ENCODE measurements around the gene FPR1.

DNA sequence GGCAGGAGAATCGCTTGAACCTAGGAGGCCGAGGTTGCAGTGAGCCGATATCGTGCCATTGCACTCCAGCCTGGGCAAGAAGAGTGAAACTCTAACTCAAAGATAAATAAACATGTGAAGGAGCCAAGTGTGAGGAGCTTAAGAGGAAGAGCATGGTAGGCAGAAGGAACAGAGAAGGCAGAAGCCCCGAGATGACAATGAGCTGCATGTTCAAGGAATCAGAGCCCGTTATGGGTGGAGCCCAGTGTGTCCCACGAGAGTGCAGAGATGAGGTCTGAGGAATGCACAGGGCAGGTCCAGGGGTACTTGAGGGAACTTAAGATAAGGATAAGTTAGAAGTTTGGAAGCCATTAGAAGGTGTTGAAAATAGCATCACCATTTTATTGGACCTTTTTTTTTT is 10.0 kb upstream of the FPR1 start:
- TF ChIP-seq, protein P1, sequence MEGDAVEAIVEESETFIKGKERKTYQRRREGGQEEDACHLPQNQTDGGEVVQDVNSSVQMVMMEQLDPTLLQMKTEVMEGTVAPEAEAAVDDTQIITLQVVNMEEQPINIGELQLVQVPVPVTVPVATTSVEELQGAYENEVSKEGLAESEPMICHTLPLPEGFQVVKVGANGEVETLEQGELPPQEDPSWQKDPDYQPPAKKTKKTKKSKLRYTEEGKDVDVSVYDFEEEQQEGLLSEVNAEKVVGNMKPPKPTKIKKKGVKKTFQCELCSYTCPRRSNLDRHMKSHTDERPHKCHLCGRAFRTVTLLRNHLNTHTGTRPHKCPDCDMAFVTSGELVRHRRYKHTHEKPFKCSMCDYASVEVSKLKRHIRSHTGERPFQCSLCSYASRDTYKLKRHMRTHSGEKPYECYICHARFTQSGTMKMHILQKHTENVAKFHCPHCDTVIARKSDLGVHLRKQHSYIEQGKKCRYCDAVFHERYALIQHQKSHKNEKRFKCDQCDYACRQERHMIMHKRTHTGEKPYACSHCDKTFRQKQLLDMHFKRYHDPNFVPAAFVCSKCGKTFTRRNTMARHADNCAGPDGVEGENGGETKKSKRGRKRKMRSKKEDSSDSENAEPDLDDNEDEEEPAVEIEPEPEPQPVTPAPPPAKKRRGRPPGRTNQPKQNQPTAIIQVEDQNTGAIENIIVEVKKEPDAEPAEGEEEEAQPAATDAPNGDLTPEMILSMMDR (IDR thresholded peaks at IDR 0.05; ENCODE audit: borderline replicate concordance, extremely low read depth, low read length, poor library complexity, severe bottlenecking) = no peak
- TF ChIP-seq EZH2 (IDR thresholded peaks at IDR 0.05; ENCODE audit: borderline replicate concordance, low read depth, low read length, severe bottlenecking) = no peak
